ENCODE measurements around the gene CADM2.

DNA sequence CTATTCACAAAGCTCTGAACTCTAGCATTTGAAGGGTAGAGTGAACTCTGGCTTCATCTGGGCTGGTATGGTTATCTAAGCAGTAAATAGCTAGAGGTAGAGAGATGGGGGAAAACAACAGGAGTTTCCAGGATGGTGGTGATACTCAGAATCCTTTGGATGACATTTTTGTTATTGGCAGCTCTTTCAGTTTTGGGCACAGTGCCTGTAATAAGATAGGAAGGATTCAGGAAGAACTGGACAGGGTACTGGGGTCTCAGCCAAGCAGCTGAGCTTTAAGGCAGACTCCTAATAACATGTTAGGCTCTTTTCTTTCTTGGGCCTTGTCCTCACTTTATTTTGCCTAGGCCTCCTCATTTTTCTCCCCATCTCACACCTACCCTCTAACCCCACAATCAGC is 338.5 kb downstream of the CADM2 start:
- TF ChIP-seq, protein P1, sequence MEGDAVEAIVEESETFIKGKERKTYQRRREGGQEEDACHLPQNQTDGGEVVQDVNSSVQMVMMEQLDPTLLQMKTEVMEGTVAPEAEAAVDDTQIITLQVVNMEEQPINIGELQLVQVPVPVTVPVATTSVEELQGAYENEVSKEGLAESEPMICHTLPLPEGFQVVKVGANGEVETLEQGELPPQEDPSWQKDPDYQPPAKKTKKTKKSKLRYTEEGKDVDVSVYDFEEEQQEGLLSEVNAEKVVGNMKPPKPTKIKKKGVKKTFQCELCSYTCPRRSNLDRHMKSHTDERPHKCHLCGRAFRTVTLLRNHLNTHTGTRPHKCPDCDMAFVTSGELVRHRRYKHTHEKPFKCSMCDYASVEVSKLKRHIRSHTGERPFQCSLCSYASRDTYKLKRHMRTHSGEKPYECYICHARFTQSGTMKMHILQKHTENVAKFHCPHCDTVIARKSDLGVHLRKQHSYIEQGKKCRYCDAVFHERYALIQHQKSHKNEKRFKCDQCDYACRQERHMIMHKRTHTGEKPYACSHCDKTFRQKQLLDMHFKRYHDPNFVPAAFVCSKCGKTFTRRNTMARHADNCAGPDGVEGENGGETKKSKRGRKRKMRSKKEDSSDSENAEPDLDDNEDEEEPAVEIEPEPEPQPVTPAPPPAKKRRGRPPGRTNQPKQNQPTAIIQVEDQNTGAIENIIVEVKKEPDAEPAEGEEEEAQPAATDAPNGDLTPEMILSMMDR (tag by site-specific recombination; IDR thresholded peaks at IDR 0.05): no peak
- TF ChIP-seq, protein P2, sequence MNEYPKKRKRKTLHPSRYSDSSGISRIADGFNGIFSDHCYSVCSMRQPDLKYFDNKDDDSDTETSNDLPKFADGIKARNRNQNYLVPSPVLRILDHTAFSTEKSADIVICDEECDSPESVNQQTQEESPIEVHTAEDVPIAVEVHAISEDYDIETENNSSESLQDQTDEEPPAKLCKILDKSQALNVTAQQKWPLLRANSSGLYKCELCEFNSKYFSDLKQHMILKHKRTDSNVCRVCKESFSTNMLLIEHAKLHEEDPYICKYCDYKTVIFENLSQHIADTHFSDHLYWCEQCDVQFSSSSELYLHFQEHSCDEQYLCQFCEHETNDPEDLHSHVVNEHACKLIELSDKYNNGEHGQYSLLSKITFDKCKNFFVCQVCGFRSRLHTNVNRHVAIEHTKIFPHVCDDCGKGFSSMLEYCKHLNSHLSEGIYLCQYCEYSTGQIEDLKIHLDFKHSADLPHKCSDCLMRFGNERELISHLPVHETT (tag by site-specific recombination; IDR thresholded peaks at IDR 0.05): no peak
- TF ChIP-seq ZNF626 (tag by site-specific recombination; IDR thresholded peaks at IDR 0.05) (no peak), ZNF133 (tag by site-specific recombination; IDR thresholded peaks at IDR 0.05) (no peak), OVOL3 (tag by site-specific recombination; IDR thresholded peaks at IDR 0.05) (no peak)
- TF ChIP-seq, protein P3, sequence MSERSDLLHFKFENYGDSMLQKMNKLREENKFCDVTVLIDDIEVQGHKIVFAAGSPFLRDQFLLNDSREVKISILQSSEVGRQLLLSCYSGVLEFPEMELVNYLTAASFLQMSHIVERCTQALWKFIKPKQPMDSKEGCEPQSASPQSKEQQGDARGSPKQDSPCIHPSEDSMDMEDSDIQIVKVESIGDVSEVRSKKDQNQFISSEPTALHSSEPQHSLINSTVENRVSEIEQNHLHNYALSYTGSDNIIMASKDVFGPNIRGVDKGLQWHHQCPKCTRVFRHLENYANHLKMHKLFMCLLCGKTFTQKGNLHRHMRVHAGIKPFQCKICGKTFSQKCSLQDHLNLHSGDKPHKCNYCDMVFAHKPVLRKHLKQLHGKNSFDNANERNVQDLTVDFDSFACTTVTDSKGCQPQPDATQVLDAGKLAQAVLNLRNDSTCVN (tag by site-specific recombination; optimal IDR thresholded peaks at IDR 0.05): no peak
- TF ChIP-seq, protein P4, sequence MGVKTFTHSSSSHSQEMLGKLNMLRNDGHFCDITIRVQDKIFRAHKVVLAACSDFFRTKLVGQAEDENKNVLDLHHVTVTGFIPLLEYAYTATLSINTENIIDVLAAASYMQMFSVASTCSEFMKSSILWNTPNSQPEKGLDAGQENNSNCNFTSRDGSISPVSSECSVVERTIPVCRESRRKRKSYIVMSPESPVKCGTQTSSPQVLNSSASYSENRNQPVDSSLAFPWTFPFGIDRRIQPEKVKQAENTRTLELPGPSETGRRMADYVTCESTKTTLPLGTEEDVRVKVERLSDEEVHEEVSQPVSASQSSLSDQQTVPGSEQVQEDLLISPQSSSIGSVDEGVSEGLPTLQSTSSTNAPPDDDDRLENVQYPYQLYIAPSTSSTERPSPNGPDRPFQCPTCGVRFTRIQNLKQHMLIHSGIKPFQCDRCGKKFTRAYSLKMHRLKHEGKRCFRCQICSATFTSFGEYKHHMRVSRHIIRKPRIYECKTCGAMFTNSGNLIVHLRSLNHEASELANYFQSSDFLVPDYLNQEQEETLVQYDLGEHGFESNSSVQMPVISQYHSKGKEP (tag by site-specific recombination; IDR thresholded peaks at IDR 0.05): no peak
